Activated naive CD4-positive, alpha-beta T cell (primary cell): Measurements from ENCODE around the gene CEACAM6.
"Not testable (repeated sequence)": the region's sequence is repeated elsewhere in the genome, so short reads cannot be mapped to it uniquely, and the experiment has no call there.

Source experiments
- DNase-seq, 4 experiments: peaks; one replicate each; lab custom pipeline; 2025; lab: John Stamatoyannopoulos, UW

CEACAM6 gene

DNA sequence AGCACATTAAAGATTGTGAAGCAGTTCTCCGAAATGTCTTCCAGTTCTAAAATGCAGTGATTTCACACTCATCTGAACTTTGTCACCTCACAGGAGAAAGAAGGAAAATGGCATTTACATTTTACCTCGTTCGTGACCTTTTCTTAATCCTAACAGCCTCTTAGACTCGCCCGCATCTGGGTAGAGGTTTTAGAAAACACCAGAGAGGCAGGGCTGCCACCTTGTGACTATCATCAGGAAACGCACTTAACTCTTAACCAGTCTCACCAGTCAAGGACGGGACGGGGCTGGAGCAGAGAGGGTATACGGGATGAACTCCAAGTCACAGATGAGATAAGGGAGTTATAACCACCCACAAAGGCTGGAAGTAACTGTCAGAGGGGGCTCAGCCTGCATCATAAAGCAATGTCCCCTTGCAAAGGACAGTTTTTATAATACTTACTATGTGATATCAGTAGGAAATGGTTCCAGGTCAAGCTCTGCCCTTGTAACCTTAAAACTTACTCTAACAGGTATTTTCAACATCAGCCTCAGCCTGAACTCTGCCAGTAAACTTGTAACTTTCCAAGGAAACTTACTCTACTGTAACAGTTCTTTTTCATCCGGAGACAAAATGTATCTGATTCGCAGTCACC lies 8.6 kb upstream of the CEACAM6 start:
- peak in 1 of 4 experiments; percentile 8 for DNase-seq

DNA sequence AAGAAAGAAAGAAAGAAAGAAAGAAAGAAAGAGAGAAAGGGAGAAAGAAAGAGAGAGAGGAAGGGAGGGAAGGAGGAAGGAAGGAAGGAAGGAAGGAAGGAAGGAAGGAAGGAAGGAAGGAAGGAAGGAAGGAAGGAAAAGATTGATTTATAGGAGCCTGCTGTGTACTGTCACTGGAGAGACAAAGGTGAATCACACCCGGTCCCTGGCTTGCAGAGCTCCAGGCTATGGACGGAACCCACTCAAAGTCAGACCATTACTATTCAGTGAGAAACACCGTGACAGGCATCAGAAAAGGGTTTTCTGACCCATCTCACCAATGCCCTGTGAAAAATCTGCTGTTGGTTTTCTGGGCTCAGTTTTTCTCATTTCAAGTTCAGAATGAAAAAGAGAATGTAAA lies 7.3 kb upstream of the CEACAM6 start:
- DNase-seq: no peak

DNA sequence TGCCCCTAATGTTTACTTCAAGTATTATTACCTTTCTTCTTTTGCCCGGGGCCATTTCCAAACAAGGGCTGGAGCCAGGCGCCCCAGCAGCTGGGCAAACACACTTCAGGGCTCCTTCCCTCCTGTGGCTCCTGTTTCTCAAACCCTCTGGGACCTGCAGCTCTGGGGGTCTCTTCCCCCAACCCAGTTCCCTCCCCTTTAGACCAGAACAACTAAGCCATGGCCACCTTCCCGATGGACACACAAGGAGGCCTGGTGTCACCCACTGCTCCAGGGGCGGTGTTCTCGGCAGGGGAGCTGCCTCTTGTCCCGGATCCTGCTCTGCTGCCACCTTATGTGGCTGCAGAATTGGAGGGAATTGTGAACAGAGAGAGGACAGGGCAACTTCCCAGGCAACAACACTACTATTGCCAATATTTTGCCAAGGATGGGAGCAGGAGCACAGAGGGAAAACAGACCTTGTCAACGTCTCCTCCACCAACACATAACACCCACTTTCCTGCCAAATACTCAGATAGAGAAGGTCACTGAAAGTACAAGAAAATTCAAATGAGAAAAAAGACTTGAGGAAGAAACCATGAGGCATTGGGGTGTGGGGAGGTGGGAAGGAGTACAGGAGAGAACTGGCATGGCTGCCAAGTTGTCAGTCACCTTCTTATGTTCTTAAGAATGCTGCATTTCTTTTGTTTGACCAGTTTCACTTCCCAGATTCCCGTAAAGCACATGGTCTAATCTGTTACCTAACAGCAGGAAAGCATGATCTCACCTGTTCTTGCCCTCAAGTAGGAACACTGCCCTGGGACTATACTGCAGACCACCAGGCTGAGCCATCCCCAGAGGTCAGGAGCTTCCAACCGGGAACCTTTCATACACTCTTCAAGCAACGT lies 4.8 kb upstream of the CEACAM6 start:
- not testable (repeated sequence) for DNase-seq

DNA sequence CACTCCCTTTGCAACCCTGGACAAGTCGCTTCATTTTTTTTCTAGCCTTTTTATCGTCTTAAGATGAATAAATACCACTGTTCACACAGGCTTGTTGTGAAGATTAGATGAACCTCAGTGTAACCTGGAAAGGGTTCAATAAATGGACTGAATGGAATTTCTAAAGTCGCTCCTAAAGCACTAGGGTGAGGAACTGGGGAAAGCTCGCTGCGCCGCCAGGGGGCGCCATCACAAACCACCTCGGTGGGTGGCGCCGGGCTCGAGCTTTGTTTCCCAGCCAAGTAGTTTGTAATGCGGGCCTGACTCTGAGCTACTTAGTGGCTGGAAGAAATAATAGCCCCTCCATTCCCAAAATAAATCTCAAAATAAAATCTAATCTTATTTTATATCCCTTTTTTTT lies 2.2 kb upstream of the CEACAM6 start:
- DNase-seq: peak; percentile 49 to 77 (median 67)

DNA sequence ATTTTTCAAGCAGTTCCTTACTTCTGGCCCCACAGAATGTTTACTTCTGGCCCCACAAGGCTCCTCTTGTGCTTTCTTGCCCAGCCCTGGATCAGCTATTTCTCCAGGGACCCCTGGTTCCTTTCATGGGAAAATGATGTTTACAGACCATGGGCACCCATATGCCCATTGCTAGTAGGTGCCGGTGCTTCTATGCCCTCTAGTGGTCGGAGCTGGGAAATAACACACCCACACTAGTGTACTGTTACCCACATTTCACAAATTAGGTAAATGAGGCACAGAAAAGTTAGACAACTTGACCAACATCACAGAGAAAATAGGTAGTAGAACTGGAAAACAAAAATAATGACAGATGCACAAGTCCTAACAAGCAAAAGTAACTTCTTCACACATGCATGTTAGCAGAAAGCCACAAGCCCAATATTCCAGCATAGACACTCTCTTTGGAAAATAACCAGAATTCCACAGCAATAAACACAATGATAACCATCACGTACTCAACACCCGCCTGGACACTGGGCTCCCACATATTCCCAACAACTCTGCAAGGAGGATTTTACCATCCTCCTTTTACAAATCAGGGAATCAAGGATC lies 1.3 kb upstream of the CEACAM6 start:
- peak in 3 of 4 experiments; percentile 18 to 57 (median 43) for DNase-seq

DNA sequence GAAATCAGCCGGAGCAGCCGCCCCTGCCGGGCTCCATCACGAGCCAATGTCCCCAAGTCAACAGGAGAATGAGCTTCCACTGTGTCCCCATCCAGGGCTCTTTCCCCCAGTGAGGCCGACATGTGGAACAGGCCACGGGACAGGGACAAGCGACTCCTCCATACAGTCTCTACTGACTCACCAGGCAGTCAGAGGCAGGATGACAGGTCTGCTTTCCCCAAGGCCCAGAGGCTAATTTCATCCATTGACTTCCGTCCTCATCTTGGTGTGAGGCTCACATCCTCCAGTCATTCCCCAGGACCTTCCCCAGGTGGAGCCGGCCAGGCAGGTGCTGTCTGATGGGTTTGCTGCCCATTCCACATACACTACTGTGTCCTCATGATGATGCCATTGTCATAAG lies 3.5 kb downstream of the CEACAM6 start:
- no peak for DNase-seq

DNA sequence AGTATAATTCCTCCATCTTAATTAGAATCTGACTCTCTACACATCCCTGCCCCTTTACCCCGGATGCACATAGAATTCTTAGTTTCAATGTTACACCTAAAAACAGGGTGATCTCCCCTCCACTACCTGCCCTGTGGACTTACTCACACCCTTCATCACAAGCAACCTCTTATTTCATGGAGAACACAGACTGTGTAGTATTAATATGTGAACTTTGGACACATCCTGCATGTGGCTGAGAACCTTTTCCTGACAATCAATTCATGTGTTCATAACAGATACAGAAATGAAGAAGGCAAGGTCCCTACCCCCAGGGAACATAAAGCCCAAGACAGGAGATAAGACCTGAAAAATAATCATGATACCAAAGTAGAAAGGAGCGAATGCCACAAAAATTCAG lies 11.8 kb downstream of the CEACAM6 start:
- no peak for DNase-seq

DNA sequence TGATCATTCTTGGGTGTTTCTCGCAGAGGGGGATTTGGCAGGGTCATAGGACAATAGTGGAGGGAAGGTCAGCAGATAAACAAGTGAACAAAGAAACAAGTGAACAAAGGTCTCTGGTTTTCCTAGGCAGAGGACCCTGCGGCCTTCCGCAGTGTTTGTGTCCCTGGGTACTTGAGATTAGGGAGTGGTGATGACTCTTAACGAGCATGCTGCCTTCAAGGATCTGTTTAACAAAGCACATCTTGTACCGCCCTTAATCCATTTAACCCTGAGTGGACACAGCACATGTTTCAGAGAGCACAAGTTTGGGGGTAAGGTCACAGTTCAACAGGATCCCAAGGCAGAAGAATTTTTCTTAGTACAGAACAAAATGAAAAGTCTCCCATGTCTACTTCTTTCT lies 12.8 kb downstream of the CEACAM6 start:
- not testable (repeated sequence) for DNase-seq

DNA sequence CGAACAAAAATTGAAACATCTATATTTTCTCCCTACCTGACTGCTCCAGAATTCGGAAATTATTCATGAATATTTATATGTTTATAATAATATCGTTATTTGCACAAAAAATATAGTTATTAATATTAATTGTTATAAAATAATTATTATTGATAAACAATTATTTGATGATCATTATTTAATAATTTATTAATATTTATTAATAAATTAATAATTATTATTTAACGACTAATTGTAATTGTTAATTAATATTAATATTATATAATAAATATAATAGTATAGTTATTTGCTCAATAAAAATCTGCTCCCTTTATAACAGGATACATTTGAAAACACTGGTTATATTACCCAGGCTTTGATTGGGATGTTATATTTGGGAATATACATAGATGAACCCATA lies 14.3 kb downstream of the CEACAM6 start:
- DNase-seq: no peak

DNA sequence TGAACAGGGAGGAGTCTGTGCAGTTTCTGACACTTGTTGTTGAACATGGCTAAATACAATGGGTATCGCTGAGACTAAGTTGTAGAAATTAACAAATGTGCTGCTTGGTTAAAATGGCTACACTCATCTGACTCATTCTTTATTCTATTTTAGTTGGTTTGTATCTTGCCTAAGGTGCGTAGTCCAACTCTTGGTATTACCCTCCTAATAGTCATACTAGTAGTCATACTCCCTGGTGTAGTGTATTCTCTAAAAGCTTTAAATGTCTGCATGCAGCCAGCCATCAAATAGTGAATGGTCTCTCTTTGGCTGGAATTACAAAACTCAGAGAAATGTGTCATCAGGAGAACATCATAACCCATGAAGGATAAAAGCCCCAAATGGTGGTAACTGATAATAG lies 16.1 kb downstream of the CEACAM6 start:
- no peak for DNase-seq

DNA sequence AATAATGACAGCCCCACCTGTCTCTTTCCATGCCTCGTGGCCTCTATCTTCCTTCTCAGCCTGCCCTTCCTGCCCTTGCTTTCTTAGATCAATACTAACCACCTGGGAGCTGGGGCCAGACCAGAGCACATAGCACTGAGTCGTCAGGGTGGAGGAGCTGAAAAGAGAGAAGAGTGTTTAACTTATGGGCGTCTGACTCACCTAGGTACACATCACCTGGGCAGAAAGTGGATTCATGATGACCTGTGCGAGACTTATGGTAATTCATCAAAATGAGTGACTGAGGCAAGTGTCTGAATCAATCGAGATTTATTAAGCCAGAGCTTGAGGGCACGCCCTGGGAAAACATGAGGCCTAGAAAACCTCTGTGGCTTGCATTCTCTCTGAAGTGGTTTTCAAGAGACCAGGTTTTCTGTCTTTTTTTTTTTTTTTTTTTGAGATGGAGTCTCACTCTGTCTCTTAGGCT lies 19.2 kb downstream of the CEACAM6 start:
- no peak for DNase-seq

DNA sequence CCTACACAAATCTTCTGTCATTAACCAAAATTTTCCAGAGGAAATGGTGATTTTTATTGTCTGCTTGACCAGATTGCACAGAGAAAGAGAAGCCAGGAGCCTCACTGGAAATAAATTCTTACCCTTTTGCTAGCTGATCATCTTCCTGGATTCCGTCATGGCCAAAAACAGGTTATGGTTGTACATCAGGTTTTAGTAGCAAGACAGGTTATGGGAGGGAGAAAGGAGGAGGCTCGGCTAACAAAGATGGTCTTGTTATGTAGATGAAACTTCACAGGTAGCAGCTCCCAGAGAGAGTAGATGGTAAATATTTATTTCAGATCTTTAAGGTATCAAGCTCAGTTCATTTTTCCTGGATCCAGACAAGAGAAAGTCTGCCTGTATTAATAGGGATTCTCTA lies 21.4 kb downstream of the CEACAM6 start:
- DNase-seq: no peak

DNA sequence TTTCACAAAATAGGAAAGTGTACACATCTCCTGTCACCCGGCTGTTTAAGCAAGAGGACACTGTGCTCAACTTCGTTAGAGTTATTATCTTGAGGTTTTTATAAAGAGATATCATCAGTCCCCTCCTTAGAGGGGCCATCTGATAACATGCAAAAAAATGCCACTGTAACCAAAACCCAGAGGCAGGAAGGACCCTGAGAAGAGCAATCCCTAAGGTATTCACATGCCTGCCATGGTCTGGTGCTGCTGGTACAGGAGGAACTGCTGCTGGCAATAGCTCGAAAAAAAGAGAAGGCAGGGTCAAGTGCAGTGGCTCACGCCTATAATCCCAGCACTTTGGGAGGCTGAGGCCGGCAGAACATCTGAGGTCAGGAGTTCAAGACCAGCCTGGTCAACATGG lies 28.3 kb downstream of the CEACAM6 start:
- DNase-seq: no peak

DNA sequence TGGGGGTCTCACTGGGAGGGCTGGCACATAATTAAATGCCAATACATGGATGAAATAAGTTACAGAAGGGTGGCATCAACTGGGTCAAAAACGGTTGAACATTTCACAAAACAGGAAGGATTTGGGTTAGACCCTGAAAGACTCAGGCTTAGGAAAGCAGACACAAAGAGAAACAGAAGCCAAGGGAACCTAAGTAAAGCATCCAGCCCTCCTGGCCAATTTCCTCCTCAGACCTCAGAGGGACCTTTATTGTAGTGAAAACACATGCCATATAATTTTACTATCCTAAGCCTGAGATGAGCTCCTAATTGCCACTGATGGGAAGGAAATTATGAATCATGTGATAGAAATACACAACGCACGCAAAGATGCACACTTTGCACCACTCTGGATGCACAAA lies 29.0 kb downstream of the CEACAM6 start:
- DNase-seq: no peak

DNA sequence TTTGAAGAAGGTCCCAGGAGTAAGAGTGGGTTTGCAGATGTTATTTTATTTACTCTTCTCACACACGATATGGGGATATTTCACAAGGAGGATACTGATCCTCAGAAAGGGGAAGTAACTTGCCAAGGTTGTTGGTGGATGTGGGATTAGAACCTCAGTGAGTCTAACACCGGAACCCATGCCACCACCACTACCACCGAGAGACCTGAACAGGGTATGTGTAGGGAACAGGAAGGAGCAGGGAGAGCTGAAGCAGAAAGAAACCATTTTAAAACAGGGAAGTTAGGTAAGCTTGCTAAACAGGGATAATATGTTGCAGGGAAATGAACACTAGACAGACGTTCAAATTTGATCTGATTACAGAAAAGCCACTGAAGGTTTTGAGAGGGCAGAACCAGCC lies 29.4 kb downstream of the CEACAM6 start:
- no peak for DNase-seq

DNA sequence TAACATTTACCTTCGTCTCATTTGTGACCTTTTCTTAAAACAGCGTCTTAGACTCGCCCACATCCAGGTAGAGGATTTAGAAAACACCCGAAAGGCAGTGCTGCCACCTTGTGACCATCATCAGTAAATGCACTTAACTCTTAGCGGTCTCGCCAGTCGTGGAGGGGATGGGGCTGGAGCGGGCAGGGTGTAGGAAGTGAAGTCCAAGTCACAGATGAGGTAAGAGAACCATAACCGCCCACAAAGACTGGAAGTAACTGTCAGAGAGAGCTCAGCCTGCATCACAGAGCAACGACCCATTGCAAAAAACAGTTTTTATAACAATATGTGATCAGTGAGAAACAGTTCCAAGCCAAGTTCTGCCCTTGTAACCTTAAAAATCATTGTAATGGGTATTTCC lies 30.3 kb downstream of the CEACAM6 start:
- DNase-seq: peak in 3 of 4 experiments; percentile 13 to 56 (median 41)

DNA sequence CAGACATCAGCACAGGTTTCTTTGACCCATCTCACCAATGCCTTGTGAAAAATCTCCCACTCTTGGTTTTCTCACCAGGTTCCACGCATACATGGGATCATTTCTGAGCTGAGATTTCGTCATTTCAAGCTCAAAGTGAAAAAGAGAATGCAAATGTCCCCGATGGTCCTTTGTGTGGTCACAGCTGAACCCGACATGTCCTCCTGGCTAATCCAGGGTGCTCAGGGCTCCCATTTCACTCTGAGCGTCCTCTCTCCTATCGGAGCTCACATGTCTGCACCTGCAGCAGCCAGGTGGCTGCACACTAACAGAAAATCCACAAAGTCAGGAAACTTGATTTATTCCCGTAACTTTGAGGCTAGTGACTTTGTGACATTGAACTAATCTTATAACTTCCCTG lies 31.7 kb downstream of the CEACAM6 start:
- DNase-seq: no peak

DNA sequence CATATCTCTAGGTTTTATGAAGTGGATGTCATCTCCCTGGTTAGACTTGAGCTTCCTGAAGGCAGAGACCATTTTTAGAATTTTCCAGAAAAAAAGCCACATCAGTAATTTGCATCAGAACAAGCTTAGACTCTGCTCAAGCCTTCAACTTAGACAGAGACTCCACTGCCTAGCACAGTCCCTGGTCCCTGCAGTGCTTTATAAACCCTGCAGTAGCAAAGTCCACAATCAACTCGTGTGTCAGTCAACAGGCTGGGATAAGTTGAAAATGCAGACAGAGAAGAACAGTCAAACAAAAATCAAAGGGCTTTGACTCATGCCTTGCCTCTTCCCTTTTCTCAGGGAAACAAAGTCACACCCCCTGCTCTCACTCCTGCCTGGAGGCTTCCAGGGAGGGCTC lies 33.2 kb downstream of the CEACAM6 start:
- not testable (repeated sequence) for DNase-seq

DNA sequence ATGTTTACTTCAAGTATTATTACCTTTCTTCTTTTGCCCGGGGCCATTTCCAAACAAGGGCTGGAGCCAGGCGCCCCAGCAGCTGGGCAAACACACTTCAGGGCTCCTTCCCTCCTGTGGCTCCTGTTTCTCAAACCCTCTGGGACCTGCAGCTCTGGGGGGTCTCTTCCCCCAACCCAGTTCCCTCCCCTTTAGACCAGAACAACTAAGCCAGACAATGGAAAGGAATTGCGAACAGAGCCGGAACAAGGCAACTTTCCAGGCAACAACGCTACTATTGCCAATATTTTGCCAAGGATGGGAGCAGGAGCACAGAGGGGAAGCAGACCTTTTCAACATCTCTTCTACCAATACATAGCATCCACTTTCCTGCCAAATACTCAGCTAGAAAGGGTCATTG lies 33.7 kb downstream of the CEACAM6 start:
- DNase-seq: not testable (repeated sequence)

DNA sequence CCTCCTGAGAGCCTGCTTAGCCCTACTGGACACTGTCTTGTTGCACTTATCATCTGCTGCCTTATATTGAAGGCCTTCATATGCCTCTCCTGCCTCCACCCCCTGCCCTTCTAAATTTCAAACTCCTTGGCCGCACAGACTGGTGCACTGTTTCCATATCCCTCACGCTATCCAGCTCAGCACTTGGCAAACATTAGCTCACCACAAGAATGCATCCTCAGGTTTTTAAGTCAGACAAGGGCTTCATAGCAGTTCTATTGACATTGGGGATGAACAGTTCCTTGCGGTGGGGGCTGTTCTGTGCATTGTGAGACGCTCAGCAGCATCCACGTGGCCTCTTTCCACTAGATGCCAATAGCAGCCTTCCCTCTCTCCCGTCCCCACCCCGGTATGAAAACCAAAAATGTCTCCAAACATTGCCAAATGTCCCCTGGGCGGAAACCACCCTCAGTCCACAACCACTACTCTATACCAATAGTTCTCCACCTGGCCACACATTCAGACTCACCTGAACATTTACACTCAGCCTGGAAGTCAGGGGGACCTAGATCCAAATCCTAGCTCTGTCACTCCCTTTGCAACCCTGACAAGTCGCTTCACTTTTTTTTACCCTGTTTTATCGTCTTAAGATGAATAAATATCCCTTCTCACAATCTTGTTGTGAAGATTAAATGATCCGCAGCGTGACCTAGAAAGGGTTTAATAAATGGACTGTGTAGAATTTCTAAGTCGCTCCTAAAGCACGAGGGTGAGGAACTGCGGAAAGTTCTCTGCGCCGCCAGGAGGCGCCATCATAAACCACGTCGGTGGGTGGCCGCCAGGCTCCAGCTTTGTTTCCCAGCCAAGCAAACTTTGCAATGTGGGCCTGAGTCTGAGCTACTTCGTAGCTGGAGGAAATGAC lies 37.4 kb downstream of the CEACAM6 start:
- peak in 3 of 4 experiments; percentile 14 to 61 (median 33) for DNase-seq

DNA sequence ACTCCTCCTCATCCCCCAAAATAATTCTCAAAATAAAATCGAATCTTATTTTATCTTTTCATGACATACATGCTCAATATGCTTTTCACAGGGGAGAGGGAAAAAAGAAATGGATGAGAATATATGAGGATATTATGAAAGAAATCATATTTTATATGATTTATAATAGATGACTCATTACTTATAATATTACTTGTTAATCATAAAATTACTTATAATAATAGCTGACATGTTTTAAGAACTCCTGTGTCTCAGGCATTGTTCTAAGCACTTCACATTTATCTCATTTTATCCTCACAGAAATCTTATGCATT lies 38.0 kb downstream of the CEACAM6 start:
- DNase-seq: no peak

DNA sequence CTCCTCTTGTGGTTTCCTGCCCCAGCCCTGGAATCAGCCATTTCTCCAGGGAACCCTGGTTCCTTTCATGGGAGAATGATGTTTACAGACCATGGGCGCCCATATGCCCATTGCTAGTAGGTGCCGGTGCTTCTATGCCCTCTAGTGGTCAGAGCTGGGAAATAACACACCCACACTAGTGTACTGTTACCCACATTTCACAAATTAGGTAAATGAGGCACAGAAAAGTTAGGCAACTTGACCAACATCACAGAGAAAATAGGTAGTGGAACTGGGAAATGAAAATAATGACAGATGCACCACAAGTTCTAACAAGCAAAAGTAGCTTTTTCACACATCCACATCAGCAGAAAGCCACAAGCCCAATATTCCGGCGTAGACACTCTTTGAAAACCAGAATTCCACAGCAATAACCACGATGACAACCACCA lies 39.7 kb downstream of the CEACAM6 start:
- peak in 2 of 4 experiments; percentile 31 to 32 for DNase-seq
